T47D (cell line): ENCODE results near the gene KDM3A.

ENCODE experiments used
- DNase-seq, 2 experiments: peaks; one replicate each; pipeline versions ENCODE4 v3.0.0 to v3.0.0-alpha.2; 2011 to 2012; ENCODE audit warnings: low read depth in 1 of 2, low spot score in 1 of 2
- JUND ChIP-seq: IDR thresholded peaks from 2 replicates; pipeline ENCODE4 v1.6.1; 2012; ENCODE audit warnings: low read depth
- in situ Hi-C: cut with HindIII; loops from 2 replicates; pipeline ENCODE4 v1.10.0; 2016; ENCODE audit warnings: low sequenced_read_pairs, low pct_unique_long_range_greater_than_20kb

KDM3A gene

GRCh38 chr2:86439879-86440630, 1.1 kb upstream of the KDM3A start:
- peak in 1 of 2 experiments; percentile 1 for DNase-seq
- TF ChIP-seq JUND, result no peak
- in situ Hi-C loops, result no loop called here

GRCh38 chr2:86441392-86441881, 266 bp downstream of the KDM3A start:
- in situ Hi-C loops, result no loop called here
- no peak for DNase-seq
- TF ChIP-seq JUND, result no peak

DNA sequence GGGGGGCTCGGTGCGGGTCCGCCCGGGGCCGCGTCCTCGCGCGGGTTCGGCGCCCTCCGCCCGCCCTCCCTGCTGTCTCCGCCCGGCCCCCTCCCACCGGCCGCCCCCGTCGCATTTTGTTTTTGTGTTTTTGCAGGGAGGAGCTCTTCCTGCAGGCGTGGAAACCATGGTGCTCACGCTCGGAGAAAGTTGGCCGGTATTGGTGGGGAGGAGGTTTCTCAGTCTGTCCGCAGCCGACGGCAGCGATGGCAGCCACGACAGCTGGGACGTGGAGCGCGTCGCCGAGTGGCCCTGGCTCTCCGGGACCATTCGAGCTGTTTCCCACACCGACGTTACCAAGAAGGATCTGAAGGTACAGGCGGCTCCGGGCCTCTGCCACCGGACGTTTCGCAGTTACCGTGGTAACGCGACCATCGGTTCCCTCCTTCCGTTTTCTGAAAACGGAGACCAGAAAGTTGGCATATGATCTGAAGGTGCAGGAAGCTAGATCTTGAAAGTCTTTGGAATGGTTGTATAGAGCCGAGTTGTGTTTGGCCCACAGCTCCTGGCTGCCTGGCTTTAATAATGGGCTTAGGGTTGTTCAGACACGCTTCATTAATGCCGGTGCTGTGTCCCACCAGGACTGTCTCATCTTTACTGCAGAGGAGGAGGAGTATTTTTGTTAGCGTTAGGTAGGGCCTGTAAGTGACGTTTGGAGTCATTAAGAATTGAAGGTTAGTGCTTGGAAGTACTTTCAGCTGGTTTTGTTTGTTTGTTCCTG, 891 bp downstream of the KDM3A start:
- DNase-seq, result peak in 1 of 2 experiments; percentile 49
- in situ Hi-C loops, result no loop called here
- no peak for TF ChIP-seq JUND

- TF ChIP-seq JUND, result no peak
- peak; percentile 52 to 86 for DNase-seq
- in situ Hi-C loops, result no loop called here
These were observed 1.5 kb downstream of the KDM3A start for GRCh38 chr2:86442642-86443005.

DNA sequence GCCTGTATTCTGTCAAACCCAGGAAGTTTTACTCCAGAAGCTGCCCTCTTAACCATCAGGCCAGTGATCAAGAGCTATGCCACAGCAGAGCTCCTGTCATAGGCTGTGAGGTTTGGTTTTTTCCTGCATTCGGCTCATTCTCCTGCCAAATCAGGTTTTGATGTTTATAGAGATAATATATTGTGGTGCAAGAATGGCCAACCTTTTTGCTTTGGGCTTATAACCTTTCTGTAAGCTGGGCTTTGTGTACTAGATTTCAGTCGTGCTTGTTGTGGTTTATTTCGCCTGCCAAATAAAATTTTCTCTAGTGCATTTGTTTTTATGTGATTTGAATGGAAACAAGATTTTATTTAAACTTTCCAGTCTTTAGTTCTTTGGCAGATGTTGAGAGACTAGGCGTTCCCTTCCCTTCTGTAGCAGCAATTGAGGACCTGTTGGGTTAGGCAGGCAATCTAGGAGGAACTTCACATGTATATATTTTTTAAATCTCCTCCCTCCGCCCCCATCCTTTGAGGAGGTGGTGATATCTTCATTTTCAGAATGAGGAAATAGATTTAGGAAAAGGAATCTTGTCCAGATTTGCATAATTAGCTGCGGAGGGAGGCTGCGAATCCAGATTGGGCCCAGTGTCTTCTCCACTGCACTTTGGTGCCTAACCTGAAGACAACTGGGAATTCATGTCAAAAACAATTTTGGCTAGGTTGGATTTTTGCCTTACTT, 2.6 kb downstream of the KDM3A start:
- DNase-seq, result no peak

DNA sequence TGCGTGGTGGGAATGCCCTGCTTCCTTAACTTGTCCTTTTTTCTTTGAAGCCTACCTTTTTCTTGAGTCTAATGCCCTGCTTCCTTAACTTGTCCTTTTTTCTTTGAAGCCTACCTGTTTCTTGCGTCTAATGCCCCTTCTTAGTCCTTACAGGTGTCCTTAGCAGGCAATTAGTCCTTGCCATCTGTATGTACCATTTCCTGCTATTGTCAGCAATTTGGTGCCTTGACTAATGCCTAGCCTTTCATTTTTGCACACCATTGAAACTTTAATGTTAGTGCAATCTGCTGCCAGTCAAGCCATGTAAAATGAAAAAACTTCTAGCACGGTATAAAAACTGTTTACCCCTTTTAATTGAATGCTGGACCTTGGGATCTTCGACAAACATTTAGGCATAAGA, 4.3 kb downstream of the KDM3A start:
- TF ChIP-seq JUND, result no peak
- in situ Hi-C loops, result no loop called here
- no peak for DNase-seq

More for the DNA sequence above, 2.6 kb downstream of the KDM3A start:
- in situ Hi-C loops, result no loop called here
- no peak for TF ChIP-seq JUND

DNA sequence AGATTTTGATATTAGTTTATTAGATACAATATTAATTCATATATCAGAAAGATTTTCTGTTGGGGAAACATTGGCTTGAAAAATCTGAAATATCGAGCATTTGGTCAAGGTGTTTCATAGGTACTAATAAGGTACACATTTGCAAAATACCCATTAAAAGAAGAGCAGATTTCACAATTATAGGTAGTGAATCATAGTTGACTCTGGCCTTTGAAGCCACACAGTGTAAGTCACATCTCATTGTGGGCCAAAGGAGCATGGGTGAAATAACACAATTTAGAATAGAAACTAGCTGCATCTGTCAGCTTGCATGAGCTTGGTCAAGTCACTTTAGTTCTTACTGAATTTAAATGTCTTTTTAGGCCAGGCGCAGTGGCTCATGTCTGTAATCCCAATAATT, 4.9 kb downstream of the KDM3A start:
- no peak for DNase-seq
- in situ Hi-C loops, result no loop called here
- TF ChIP-seq JUND, result no peak

DNA sequence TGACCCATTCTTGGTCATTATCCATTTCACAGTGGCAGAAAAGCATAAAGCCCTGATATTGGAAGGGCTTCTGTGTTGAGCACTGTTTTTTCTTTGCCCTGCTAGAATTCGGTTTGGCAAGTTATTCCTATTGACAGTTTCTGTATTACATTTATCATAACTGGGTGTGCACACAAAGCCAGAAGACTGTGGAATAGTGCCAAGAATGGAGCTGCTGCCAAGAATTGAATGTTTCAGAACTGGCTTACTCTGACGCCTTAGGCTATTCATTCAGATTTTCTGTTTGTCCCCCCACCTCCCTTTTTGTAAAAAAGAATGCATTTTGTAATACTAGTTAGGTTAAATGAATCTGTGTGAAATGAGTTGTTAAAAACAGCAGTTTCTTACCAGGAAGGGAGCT, 12.7 kb downstream of the KDM3A start:
- no peak for TF ChIP-seq JUND
- in situ Hi-C loops, result no loop called here
- DNase-seq, result peak in 1 of 2 experiments; percentile 69

DNA sequence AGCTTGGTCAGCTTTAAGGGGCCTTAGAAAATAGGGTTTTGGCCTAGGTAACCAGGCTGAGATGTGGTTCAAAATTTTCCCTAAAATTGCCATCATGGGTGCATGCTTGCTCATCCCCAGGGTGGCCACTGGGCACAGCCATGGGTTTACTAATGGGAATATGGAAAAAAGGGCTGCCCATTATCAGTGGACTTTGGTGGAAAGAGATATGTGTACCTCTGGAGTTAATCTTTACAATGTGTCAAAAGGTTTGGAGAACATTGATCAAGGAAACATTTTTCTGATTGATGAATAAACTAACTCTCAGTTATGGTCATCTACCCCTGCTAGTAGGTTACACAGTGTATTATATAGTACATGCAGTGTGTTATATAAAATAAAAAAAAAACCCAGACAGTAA, 13.1 kb downstream of the KDM3A start:
- DNase-seq, result no peak

DNA sequence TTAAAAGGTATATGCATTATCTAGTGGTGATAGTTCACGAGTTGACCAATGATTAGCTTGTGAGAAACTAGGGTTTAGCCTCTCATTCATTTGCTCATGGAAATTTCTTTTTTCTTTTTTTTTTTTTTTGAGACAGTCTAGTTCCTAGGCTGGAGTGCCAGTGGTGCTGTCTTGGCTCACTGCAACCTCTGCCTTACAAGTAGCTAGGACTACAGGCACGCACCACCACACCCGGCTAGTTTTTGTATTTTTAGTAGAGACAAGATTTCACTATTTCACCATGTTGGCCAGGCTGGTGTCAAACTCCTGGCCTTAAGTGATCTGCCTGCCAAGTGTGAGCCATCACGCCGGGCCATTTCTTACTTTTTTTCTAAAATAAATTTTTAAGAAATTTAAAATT, 14.0 kb downstream of the KDM3A start:
- DNase-seq, result no peak
- in situ Hi-C loops, result no loop called here
- TF ChIP-seq JUND, result no peak

More for the DNA sequence above, 13.1 kb downstream of the KDM3A start:
- in situ Hi-C loops, result no loop called here
- no peak for TF ChIP-seq JUND

GRCh38 chr2:86461042-86461743, 20.0 kb downstream of the KDM3A start:
- DNase-seq, result no peak
- in situ Hi-C loops, result no loop called here
- no peak for TF ChIP-seq JUND

DNA sequence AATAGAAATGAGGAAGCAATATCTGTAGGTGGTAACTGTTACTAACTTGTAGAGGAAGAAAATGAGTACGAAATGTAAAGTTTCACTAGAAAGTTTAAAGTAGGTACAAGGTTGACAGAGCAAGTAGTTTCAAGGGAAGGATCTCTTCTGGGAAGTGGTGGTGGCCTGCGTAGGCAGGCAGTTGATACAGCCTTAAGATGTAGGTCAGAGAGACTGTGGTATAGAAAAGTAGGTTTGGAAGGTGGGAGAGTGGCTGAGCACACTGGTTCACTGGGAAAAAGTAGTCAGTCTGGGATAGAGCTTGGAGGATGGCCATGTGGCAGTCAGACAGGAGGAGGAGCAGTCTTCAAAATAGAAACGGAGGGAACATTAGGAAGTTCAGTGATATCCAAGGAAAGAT, 23.5 kb downstream of the KDM3A start:
- no peak for DNase-seq
- TF ChIP-seq JUND, result no peak
- in situ Hi-C loops, result no loop called here
